DND-41 (cell line): ENCODE results near the gene ANO9.
A peak's percentile ranks its signal among the peaks of the same experiment; 100 is the strongest.

Experiments
- ATAC-seq: fragments of 200-7000 bp; cut with Tn5 transposase; 3 replicates; pipeline ENCODE4 v1.9.1; 2021; ENCODE audit warnings: low read depth; ENCODE audit not compliant: insufficient read depth
- DNase-seq: peaks from one replicate; pipeline ENCODE4 v3.0.0-alpha.2; 2020
- H2AFZ ChIP-seq: 2 replicates; pipeline ENCODE4 v1.6.0; 2012; ENCODE audit warnings: low read depth, low read length
- H3K27ac ChIP-seq: 2 replicates; pipeline ENCODE4 v1.5.1; 2012; ENCODE audit warnings: low read length, inconsistent platforms
- H3K27me3 ChIP-seq: fragments of 200-600 bp; sonication (generic); 2 replicates; pipeline ENCODE4 v1.6.0; 2012; ENCODE audit warnings: low read length, mild to moderate bottlenecking, inconsistent platforms; ENCODE audit not compliant: insufficient read depth, poor library complexity
- H3K36me3 ChIP-seq: 2 replicates; pipeline ENCODE4 v1.5.1; 2012; ENCODE audit warnings: low read length, inconsistent platforms; ENCODE audit not compliant: insufficient read depth
- H3K4me1 ChIP-seq: 2 replicates; pipeline ENCODE4 v1.5.1; 2012; ENCODE audit warnings: mild to moderate bottlenecking, low read length; ENCODE audit not compliant: insufficient read depth
- H3K4me2 ChIP-seq: 2 replicates; pipeline ENCODE4 v1.6.0; 2012; ENCODE audit warnings: mild to moderate bottlenecking, moderate library complexity, low read length, inconsistent platforms; ENCODE audit not compliant: insufficient read depth
- H3K4me3 ChIP-seq, 2 experiments: fragments of 200-600 bp in 1 of 2; shearing (Covaris generic) in 1 of 2; 2 replicates each; pipeline ENCODE4 v1.5.1; 2012 to 2016; ENCODE audit warnings: inconsistent platforms in 2 of 2, low read length in 2 of 2, mild to moderate bottlenecking in 2 of 2, low read depth in 1 of 2, moderate library complexity in 1 of 2
- H3K79me2 ChIP-seq: 2 replicates; pipeline ENCODE4 v1.6.0; 2012; ENCODE audit warnings: low read length, inconsistent platforms; ENCODE audit not compliant: insufficient read depth
- H3K9ac ChIP-seq: 2 replicates; pipeline ENCODE4 v1.6.0; 2012; ENCODE audit warnings: low read depth, mild to moderate bottlenecking, inconsistent platforms, low read length, moderate library complexity
- H3K9me3 ChIP-seq: 2 replicates; pipeline ENCODE4 v1.5.1; 2012; ENCODE audit warnings: low read length, moderate library complexity, mild to moderate bottlenecking, inconsistent platforms; ENCODE audit not compliant: insufficient read depth, severe bottlenecking
- H4K20me1 ChIP-seq: 2 replicates; pipeline ENCODE4 v1.6.0; 2012; ENCODE audit warnings: low read length; ENCODE audit not compliant: insufficient read depth
- CTCF ChIP-seq: IDR thresholded peaks from 2 replicates; pipeline ENCODE4 v1.5.1; 2012; ENCODE audit warnings: borderline replicate concordance, low read length, moderate library complexity, mild to moderate bottlenecking; ENCODE audit not compliant: poor library complexity, severe bottlenecking; ENCODE audit errors: extremely low read depth
- EZH2 ChIP-seq: IDR thresholded peaks from 3 replicates; pipeline ENCODE4 v1.6.1; 2012; ENCODE audit warnings: borderline replicate concordance, low read depth, mild to moderate bottlenecking, moderate library complexity, low read length, inconsistent platforms; ENCODE audit not compliant: severe bottlenecking

ANO9 gene

GRCh38 chr11:452916-453527 lies 11.2 kb upstream of the ANO9 start:
- H4K20me1 ChIP-seq = peaks cover 64% of the 10 kb centered on the region
- DNase-seq (no peak), ATAC-seq (no peak)
- no peaks in the 10 kb centered on the region for H3K27me3 ChIP-seq
- no peak overlapping the region for H3K27ac ChIP-seq
- H3K36me3 ChIP-seq = peaks cover 58% of the 10 kb centered on the region
- H2AFZ ChIP-seq = no peak overlapping the region
- peaks cover 48% of the 10 kb centered on the region for H3K4me1 ChIP-seq
- no peak overlapping the region for H3K4me3 ChIP-seq
- no peaks in the 10 kb centered on the region for H3K9me3 ChIP-seq
- no peak for TF ChIP-seq EZH2
- no peak for TF ChIP-seq CTCF
- H3K79me2 ChIP-seq = peaks cover 92% of the 10 kb centered on the region
- H3K9ac ChIP-seq = no peak overlapping the region
- no peak overlapping the region; the same call in 1 of the 2 replicates for H3K4me2 ChIP-seq

- peaks cover 58% of the 10 kb centered on the region for H4K20me1 ChIP-seq
- ATAC-seq (no peak), DNase-seq (no peak)
- H3K36me3 ChIP-seq = peaks cover 52% of the 10 kb centered on the region
- 0 out of 2 replicates have a peak overlapping the region, but pooled peaks have one; percentile 85 for H3K9ac ChIP-seq
- H3K4me1 ChIP-seq = peaks cover 54% of the 10 kb centered on the region
- peak overlapping the region; percentile 91; the same call in 1 of the 2 replicates for H3K4me2 ChIP-seq
- no peaks in the 10 kb centered on the region for H3K9me3 ChIP-seq
- no peak overlapping the region for H2AFZ ChIP-seq
- H3K27me3 ChIP-seq = no peaks in the 10 kb centered on the region
- no peak overlapping the region for H3K27ac ChIP-seq
- H3K79me2 ChIP-seq = peaks cover 84% of the 10 kb centered on the region
- TF ChIP-seq EZH2 = no peak
- peak overlapping the region in 1 of 2 experiments; percentile 72; a peak in 1 of 4 replicates for H3K4me3 ChIP-seq
Observed at GRCh38 chr11:452203-452744, 10.5 kb upstream of the ANO9 start.

- no peaks in the 10 kb centered on the region for H3K9me3 ChIP-seq
- H4K20me1 ChIP-seq = peaks cover 55% of the 10 kb centered on the region
- TF ChIP-seq CTCF (no peak), EZH2 (no peak)
- ATAC-seq = no peak
- H3K27ac ChIP-seq = no peak overlapping the region
- peaks cover 54% of the 10 kb centered on the region for H3K4me1 ChIP-seq
- no peaks in the 10 kb centered on the region for H3K27me3 ChIP-seq
- H3K36me3 ChIP-seq = peaks cover 47% of the 10 kb centered on the region
- peak overlapping the region in 1 of 2 experiments; percentile 72; a peak in 3 of 4 replicates for H3K4me3 ChIP-seq
- H3K4me2 ChIP-seq = peak overlapping the region; percentile 91
- H3K9ac ChIP-seq = peak overlapping the region; percentile 85
- DNase-seq = no peak
- H3K79me2 ChIP-seq = peaks cover 81% of the 10 kb centered on the region
- H2AFZ ChIP-seq = no peak overlapping the region
Observed at GRCh38 chr11:451738-452137, 9.9 kb upstream of the ANO9 start.

GRCh38 chr11:450809-451451 lies 9.1 kb upstream of the ANO9 start:
- peak overlapping the region; percentile 85 for H3K9ac ChIP-seq
- no peak for TF ChIP-seq EZH2
- peak; percentile 75 for TF ChIP-seq CTCF
- peak; percentile 76 for DNase-seq
- H2AFZ ChIP-seq = peak overlapping the region; percentile 90
- no peaks in the 10 kb centered on the region for H3K27me3 ChIP-seq
- peak overlapping the region; percentile 72 to 80; a peak in 3 of 4 replicates for H3K4me3 ChIP-seq
- peak overlapping the region; percentile 91 for H3K4me2 ChIP-seq
- H3K4me1 ChIP-seq = peaks cover 54% of the 10 kb centered on the region
- H3K79me2 ChIP-seq = peaks cover 73% of the 10 kb centered on the region
- H3K36me3 ChIP-seq = peaks cover 41% of the 10 kb centered on the region
- H4K20me1 ChIP-seq = peaks cover 47% of the 10 kb centered on the region
- H3K9me3 ChIP-seq = no peaks in the 10 kb centered on the region
- ATAC-seq = peak; percentile 36
- H3K27ac ChIP-seq = peak overlapping the region; percentile 69; the same call in 1 of the 2 replicates
